Measurements from ENCODE around the gene AHDC1. TPM values are rescaled to one million over a fixed set of nuclear protein-coding genes. Genes with fewer than 3 reads are reported as not detected.

AHDC1 gene
- total and polyA plus RNA-seq, 9 of the 15 experiments (the other 6 are each of a cell fraction or from before 2014, with no cell fraction given): 0.21 to 36.4 (median 4.7) TPM

DNA sequence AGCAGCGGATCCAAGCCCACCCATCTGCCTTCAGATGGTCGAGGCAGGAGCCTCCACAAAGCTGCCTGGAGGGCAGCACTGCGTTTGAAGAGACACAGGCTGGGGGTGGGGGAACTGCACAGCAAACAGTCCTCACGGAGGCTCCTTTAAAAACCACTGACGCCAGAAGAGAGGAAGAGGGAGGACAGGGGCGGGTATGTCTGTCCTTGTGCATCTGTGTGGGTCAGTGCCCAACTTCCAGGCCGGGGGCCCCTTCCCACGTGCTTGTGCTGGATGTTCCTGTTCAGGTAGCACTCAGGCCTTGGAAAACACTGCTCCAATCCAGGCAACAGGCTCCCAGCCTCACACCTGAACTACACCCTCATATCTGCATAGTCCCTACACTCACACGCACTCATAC lies 7.7 kb downstream of the AHDC1 start (continued):
- TF ChIP-seq, protein P1, sequence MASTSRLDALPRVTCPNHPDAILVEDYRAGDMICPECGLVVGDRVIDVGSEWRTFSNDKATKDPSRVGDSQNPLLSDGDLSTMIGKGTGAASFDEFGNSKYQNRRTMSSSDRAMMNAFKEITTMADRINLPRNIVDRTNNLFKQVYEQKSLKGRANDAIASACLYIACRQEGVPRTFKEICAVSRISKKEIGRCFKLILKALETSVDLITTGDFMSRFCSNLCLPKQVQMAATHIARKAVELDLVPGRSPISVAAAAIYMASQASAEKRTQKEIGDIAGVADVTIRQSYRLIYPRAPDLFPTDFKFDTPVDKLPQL (IDR thresholded peaks at IDR 0.05; ENCODE audit: extremely low read depth, insufficient read length): no peak
- TF ChIP-seq, protein P2, sequence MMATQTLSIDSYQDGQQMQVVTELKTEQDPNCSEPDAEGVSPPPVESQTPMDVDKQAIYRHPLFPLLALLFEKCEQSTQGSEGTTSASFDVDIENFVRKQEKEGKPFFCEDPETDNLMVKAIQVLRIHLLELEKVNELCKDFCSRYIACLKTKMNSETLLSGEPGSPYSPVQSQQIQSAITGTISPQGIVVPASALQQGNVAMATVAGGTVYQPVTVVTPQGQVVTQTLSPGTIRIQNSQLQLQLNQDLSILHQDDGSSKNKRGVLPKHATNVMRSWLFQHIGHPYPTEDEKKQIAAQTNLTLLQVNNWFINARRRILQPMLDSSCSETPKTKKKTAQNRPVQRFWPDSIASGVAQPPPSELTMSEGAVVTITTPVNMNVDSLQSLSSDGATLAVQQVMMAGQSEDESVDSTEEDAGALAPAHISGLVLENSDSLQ (IDR thresholded peaks at IDR 0.05): no peak
- TF ChIP-seq CBFA2T3 (IDR thresholded peaks at IDR 0.05): no peak
- TF ChIP-seq NR2C2 (CRISPR knock-in tag; IDR thresholded peaks at IDR 0.05): no peak
- no peak for TF ChIP-seq NR2C2 (tag; IDR thresholded peaks at IDR 0.05)
- TF ChIP-seq, protein P3, sequence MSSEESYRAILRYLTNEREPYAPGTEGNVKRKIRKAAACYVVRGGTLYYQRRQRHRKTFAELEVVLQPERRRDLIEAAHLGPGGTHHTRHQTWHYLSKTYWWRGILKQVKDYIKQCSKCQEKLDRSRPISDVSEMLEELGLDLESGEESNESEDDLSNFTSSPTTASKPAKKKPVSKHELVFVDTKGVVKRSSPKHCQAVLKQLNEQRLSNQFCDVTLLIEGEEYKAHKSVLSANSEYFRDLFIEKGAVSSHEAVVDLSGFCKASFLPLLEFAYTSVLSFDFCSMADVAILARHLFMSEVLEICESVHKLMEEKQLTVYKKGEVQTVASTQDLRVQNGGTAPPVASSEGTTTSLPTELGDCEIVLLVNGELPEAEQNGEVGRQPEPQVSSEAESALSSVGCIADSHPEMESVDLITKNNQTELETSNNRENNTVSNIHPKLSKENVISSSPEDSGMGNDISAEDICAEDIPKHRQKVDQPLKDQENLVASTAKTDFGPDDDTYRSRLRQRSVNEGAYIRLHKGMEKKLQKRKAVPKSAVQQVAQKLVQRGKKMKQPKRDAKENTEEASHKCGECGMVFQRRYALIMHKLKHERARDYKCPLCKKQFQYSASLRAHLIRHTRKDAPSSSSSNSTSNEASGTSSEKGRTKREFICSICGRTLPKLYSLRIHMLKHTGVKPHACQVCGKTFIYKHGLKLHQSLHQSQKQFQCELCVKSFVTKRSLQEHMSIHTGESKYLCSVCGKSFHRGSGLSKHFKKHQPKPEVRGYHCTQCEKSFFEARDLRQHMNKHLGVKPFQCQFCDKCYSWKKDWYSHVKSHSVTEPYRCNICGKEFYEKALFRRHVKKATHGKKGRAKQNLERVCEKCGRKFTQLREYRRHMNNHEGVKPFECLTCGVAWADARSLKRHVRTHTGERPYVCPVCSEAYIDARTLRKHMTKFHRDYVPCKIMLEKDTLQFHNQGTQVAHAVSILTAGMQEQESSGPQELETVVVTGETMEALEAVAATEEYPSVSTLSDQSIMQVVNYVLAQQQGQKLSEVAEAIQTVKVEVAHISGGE (CRISPR knock-in tag; IDR thresholded peaks at IDR 0.05): no peak
- TF ChIP-seq SNIP1 (IDR thresholded peaks at IDR 0.05; ENCODE audit: low read depth): no peak
- no peak for TF ChIP-seq TRIM28 (IDR thresholded peaks at IDR 0.05)

All from K562 (cell line).